Measurements from ENCODE around the gene STING1. TPM values are rescaled to one million over a fixed set of nuclear protein-coding genes. Genes with fewer than 3 reads are reported as not detected.

The STING1 gene
- total RNA-seq, 1 experiment from 2014 or later = 1.6 TPM

- no peak for DNase-seq (ENCODE audit: extremely low read depth, low read depth)
Measured at GRCh38 chr5:139470821-139471300, 11.7 kb downstream of the STING1 start, which contains the start of gene SMIM33. SMIM33 (plus strand) TSS chr5:139471004; CDS start chr5:139471122, 118 bp downstream.

GRCh38 chr5:139468421-139468931 is 14.1 kb downstream of the STING1 start:
- DNase-seq (ENCODE audit: extremely low read depth, low read depth) = no peak

- DNase-seq (ENCODE audit: extremely low read depth, low read depth) = no peak
Measured at GRCh38 chr5:139462586-139463276, 19.8 kb downstream of the STING1 start, which contains the start of gene ECSCR. ECSCR (minus strand) TSS chr5:139462743; CDS start chr5:139462670, 73 bp downstream.

GRCh38 chr5:139461698-139462097 is 20.9 kb downstream of the STING1 start:
- no peak for DNase-seq (ENCODE audit: extremely low read depth, low read depth)

- DNase-seq (ENCODE audit: extremely low read depth, low read depth) = no peak
Measured at GRCh38 chr5:139461176-139461575, 21.4 kb downstream of the STING1 start.

- no peak for DNase-seq (ENCODE audit: extremely low read depth, low read depth)
Measured at GRCh38 chr5:139460455-139460854, 22.1 kb downstream of the STING1 start.

- DNase-seq (ENCODE audit: extremely low read depth, low read depth) = no peak
Measured at GRCh38 chr5:139459451-139459934, 23.1 kb downstream of the STING1 start.

- DNase-seq (ENCODE audit: extremely low read depth, low read depth) = no peak
Measured at GRCh38 chr5:139458580-139459407, 23.8 kb downstream of the STING1 start.

GRCh38 chr5:139457653-139458306 is 24.8 kb downstream of the STING1 start:
- no peak for DNase-seq (ENCODE audit: extremely low read depth, low read depth)

- DNase-seq (ENCODE audit: extremely low read depth, low read depth) = no peak
Measured at GRCh38 chr5:139457241-139457640, 25.3 kb downstream of the STING1 start.

GRCh38 chr5:139456776-139457175 is 25.8 kb downstream of the STING1 start:
- no peak for DNase-seq (ENCODE audit: extremely low read depth, low read depth)

GRCh38 chr5:139454568-139455290 is 27.8 kb downstream of the STING1 start:
- DNase-seq (ENCODE audit: extremely low read depth, low read depth) = no peak

- DNase-seq (ENCODE audit: extremely low read depth, low read depth) = no peak
Measured at GRCh38 chr5:139453683-139454567, 28.6 kb downstream of the STING1 start.

- DNase-seq (ENCODE audit: extremely low read depth, low read depth) = no peak
Measured at GRCh38 chr5:139451878-139452660, 30.5 kb downstream of the STING1 start.

- no peak for DNase-seq (ENCODE audit: extremely low read depth, low read depth)
Measured at GRCh38 chr5:139451176-139451575, 31.4 kb downstream of the STING1 start.

GRCh38 chr5:139446956-139447779 is 35.4 kb downstream of the STING1 start:
- DNase-seq (ENCODE audit: extremely low read depth, low read depth) = no peak
